GM19238 (cell line): Measurements from ENCODE around the gene CREB3L1.

Experiments used
- DNase-seq: peaks from one replicate; pipeline ENCODE4 v3.0.0; 2011; ENCODE audit warnings: low spot score; ENCODE audit not compliant: insufficient read length

The CREB3L1 gene

DNA sequence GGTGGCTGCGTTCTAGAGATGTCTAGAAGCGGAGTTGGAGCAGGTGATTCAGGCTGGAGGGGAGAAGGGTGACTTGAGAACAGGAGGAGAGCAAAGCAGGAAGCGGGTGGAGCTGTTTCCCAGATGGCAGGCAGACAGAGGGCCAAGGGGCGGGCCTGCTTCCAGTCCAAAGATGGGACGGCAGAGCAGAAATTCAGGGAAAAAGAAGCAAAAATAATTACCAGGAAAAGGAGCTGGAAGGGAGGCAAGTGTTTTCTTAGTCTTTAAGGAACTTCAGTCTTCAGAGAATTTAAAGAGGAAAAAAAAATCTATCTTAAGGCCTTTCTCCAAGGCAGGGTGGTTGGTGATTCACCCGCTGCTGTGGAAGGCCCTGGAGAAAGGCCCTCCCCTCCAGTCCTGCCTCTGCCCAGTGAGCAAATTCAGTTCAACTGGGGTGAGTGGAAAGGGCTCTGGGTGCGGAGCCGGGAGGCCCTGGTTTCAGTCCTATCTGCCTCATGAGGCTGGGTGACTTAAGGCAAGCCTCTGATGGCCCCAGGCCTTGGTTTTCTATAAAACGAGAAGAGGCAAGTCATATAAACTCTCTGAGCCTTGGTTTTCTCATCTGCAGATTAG, 4.5 kb upstream of the CREB3L1 start:
- no peak for DNase-seq

DNA sequence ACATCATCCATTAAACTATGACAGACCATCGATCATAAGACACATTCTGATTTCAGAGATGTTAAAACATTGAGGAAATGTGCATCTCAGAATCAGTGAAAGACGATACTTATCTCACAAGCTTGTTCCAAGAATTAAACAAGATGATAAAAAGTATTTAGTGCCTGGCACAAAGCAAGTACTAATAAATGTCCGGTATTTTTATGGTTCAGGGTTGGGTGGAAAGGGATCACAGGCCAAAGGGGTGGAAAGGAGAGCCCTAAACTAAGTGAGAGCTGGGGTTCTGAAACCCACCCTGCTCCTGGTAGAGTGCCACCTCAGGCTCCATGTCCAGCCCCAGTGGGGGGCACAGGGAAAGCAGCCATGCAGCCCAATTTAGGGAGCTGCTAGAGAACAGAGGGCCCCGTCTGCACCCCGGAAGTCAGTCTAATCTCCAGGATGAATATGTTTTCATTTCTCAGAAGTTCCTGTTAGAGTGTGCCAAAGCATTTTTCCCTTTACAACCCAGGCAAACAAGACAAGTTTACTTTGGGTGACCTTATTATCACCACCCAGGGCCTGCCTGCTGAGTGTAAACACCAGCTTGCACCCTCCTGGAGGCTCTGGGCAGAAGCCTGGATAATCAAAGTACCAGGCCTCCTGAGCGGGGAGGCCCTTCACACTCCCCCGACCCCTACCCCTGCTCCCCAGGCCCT, 3.8 kb upstream of the CREB3L1 start:
- DNase-seq: no peak

DNA sequence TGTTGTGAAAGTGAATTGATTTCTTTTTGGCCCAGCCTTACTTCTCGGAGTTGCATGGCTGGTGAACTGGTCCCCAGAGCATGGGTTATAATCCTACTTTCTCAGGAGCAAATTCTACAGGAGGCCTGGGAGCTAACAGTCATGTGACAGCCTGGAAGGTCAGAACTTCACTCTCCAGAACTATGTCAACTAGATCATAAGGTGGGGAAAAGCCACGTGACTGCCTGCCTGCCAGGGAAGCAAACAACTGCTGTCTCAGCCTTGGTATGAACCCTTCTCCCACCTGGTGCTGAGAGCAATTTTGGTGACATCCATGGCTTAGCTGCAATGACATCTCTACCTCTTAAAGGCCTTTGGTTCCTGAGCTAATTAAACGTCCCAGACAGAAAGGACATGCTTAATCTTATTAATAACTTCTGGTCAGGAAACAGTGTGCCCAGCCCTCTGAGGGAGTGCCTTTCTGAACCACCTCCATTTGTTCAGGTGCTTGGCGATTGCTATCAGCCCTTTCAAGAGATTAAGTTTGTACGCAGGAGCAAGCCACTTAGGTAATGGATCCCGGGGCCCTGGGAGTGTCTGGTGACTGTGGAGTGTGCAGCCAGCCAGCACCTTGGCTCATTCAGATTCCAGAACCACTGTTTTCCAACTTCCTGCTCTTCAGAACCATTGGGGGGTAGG, 1.4 kb upstream of the CREB3L1 start:
- no peak for DNase-seq

DNA sequence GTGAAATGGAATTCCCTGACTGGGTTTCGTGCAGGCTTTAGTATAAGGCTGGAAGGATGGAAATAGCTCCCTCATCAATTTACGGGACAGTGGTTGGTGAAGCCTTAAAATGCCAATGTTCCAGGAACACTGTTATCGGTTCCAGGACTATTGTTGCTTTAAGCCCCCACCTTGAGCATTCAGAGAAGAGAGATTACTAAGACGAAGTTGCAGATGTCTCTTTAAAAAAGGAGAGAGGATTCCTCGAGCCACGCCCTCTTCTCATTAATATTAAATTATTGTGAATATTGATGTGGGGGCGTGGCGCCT, 195 bp upstream of the CREB3L1 start:
- DNase-seq: no peak

DNA sequence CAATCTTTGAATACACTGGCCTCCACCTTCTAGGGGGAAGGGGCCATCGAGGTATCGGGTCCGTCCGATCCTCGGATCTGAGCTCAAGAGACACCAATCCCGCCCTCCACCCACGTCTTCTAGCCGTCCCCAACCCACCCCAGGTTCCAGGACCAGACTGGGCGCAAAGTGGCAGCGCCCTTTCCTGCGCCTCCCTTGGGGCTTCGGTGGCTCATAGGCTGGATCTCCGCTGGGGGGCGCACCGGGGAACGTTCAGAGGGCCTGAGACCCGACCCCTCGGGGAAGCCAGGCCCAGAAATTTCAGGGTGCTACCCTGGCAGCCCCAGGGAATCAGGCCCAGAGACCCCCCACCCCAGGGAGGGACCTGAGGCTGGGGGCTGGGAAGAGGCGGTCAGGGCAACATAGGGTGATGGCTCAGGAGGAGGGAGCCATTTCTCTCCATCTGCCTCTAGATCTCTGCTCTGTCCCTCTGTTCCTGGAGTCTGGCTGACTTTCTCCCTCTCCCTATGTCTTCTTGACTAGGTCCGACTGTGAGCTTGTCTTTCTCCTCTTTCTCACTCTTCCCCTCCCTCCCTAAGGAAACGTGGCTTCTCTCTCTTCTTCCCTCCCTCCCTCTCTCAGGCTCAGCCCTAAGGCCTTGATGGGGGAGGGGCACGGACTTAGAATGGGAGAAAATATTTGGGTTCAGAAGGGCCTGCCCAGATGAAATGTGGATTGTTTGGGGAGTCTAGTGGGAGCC, 1.1 kb downstream of the CREB3L1 start:
- DNase-seq: peak; percentile 44

DNA sequence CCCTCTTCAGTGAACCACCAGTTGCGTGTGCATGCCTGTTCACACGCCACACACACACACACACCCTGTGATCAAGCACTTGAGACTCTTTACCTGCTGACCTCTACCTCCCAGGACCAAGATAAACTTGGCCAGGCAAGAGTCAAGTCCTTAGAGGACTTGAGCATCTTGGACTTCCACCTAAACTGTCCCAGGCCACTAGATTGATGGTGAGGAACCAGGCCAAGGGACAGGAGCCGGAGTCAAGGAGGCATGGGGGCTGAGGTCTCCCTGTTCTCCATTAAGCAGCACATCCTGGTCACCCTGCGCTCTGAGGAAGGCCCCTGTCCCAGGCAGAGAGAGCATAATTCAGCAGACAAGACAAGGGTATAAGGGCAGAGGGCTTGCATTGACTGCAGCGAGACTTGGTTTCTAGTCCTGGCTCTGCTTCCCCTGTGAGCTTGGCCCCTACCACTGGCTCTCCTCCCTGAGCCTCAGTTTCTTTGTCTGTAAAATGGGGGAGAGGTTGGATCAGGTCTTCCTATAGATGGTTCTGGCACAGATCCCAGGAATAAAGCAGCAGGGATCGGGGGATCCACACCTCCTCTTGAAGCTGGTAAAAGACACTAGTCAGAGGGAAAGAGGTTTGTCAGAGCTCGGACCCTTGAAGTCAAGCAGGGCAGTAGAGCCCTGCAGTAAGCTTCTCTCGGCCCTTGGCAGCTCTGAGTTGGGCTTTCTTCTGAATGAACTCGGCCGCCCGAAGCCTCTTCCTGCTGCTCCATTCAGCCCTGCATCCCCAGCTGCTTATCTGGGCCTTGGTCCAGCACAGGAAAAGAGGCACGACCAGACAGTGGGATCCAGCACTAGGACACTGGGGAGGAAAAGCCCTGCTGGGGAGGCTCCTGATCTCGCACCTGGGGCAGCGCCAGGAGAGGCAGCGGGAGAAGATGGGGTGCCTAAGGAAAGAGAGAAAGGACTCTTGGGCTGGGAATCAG, 2.0 kb downstream of the CREB3L1 start:
- DNase-seq: no peak

DNA sequence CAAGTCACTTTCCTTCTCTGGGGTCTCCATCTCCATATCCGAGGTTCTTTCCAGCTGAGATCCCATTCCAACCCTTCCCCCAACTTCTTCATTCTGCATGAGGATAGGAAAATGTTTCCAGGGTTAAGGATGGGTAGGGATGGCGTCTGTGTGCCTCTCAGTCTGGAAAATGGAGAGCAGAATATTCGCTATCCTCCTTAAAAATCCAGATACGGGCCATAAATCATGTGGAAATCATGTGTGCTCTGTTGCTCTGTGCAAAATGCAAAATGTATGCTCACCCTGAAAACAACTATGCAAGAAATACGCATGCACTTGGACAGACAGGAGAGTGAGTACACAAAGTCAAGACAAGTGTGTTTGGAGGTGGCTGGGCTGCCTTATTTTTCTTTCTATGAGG, 3.2 kb downstream of the CREB3L1 start:
- DNase-seq: no peak

DNA sequence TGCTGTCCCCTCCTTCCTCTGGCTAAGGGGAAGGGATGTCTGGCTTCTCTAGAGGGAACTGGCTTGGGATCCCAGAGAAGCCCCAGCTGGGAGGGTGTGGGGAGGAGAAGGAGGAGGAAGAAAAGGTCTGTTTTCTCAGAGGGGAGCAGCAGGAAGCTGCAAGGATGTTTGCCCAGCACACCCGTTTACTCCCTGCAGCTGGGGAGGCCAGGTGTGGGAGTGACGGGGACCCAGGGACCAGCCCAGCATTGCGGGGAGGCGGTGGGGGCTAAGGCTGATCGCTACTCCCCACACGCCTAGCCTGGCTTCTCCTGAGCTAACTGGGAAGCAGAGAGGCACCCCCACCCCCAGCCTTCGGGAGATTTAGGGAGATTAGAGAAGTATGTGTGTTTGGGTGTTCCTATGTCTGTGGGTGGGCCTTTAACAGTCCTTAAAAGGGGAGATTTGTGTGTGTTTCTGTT, 3.9 kb downstream of the CREB3L1 start:
- no peak for DNase-seq

DNA sequence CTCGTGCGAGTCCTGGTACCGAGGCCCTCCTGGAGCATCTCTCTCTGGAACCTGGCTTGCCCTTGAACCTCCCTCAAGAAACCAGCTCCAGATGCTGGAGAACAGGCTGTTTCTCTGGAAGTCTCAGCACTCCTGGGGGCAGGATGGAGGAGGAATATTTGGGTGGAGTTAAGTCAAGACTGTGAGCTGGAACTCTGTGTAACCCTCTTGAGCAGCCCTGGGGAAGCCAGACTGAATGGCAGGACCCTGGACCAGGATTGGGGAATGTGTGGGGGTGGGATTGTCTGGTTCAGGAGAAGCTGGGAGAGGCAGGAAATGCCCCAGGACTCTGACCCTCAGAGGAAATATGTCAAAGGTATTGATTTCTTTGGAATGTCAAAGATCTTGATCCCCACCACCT, 7.7 kb downstream of the CREB3L1 start:
- DNase-seq: no peak

DNA sequence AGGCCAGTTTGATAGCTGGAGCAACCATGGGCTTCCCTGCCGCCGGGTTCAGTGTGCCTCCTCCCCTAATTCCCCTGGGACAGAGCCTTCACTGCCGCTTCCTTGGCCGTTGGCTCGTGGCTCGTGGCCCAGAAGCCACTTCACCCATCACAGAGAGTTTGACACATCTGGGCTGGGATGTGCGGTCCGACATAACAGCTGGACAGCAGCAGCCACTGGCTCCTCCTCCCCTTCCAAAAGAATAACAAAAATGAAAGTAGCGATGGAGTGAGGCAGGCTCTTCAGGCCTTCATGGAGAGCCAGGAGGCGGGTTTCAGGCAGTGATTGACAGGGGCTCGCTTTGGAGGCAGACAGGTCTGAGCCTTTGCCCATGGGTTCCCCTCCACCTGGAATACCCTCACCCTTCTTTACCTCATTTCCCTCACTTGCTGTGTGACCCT, 8.2 kb downstream of the CREB3L1 start:
- DNase-seq: no peak

DNA sequence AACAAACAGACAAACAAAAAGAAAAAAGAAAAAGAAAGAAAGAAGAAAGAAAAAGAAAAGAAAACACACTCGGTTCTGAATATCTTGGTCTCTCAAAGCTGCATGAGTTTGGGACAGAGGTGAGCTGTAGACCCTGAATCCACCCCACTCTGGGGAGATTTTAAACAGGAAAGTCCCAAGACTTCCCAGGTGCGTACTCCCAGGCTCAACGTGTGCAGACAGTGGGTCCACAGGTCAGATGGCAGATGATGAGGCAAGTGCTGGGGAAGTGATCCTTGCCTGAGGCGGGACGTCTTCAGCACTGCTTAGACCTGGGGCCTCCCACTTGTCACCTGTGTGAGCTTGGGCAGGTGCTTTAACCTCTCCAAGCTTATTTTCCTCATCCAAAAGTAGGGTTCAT, 9.3 kb downstream of the CREB3L1 start:
- DNase-seq: no peak

DNA sequence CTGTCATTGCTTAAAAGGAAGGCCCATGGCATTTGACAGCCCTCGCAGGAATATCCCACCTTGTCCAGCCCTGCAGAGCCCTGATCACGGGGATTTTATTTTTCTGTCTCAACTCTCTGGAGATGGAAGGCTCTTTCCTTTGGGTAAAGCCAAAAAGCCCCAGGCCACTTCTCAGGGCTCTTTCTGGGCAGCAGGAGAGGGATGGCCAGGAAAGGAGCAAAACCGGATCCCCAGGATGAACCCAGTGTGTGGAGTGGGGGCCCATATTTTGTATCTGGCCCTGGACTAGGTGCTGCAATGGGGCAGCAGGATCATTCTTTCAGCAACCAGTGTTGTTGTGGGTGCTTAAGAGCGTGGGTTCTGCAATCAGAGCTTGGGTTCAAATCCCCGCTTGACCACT, 11.0 kb downstream of the CREB3L1 start:
- DNase-seq: no peak

DNA sequence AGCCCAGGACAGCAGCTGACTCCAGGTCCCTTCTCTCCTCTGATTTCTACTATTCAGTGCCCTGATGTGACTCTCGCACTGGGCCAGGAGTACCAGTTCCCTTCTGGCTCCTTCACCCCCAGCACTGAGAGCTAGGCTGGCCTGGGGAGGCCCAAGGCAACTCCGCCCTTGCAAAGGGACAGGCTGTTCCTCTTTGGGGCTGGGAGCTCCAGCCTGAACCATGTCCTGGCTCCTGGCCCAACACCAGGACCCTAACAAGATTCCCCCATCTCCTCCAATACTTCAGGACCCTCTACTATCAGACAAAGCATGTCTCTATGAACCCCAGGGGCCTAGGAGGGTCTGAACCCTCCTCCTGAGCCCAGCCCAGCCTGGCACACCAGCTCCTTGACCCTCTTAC, 12.5 kb downstream of the CREB3L1 start:
- DNase-seq: no peak

DNA sequence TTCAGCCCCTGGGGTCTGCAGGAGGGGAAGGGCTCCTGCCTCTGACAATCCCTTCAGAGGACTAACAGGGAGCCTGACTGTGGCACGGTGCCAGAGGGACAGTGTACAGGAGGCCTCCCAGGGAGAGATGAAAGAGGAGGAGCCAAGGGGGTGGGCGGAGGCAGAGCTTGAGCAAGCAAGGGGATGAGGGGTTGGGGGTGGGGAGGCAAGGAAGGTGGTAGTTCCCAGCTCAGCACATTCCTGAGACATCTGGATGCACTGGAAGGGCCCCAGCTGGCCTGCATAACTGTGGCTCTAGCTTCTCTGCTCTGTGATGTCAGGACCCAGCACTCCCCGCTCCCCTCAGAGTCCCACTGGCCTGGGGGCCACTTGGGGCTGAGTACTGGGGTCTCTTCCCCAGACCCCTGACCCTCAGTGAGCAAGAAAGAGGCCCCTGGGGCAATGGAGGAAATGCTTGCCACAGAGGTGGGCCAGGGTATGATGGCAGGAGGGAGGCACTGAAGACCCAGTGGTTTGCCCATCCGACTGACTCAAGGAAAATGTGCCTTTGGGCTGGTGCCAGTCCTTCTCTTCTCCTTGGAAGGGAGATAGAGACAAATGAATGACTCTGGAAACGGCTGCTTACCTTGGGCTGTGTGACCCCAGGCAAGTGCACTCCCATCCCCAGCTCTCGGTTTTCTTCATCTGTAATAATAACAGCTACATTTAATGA, 13.3 kb downstream of the CREB3L1 start:
- DNase-seq: no peak

DNA sequence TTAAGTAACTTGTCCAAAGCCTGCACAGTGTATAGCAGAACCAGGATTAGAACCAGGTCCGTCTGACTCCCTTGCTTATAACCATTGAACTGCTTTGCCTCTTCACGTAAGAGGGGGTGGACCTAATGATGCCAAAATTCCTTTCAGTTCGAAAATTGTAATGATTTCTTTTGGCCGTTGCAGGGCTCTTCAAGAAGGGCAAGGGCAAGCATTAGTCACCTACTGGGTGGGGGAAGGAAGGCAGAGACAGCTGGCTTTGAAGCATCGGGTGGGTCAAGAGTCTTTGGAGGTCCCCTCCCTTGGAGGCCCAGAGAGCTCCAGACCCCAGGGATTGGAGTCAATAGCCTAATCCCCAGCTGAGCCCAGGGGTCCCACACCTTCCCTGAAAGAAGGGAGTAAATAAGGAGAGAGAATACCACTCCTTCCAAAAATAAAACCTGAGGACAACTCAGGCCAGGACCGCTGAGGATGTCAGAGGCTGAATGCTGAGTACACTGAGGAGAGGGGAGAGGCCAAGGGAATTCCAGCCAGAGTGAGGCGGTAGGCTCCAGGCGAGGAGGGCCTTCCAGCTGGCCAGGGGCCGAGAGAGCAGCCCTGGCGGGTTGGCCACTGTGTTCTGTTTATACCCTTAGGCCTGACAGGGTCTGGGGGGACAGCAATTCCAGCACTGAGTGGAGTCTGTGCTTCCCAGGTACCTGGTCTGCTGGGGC, 14.1 kb downstream of the CREB3L1 start:
- no peak for DNase-seq

DNA sequence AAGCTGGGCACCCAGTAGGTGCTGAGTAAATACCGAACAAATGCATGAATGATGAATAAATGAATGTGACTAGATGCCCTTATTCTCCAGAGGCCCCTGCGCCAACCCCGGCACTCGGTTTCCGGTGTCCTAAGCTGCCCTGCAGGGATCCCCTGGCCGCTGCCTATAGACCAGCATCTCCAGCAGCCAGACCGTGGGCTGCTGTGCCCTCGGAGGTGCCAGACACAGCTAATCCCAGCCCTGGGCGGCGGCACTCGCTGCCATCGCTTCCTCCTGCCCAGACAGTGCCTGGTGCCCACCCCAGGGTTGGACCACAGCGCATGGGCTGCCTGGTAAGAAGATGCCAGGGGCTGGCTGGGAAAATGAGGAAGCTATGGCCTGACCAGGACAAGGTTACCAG, 15.6 kb downstream of the CREB3L1 start:
- no peak for DNase-seq

DNA sequence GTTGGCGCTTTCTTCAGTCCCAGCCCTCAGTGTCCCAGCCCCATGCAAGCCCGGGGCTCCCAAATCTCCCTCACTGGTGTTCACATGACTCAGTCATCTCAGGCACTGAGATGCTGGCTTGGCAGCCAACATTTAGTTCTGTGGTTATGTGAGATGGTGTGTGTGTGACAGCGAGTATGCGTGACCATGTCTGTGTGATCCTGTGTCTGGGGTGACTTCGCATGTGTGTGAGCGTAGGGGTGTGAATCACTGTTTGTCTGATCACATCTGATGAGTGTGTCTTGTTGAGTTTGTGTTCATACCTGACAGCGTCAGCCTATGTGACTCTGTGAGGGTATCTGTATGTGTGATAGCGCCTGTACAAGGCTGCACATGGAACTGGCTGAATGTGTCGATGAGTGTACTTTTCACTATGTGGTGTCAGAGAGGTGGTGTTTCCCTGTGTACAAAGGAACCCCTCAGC, 16.2 kb downstream of the CREB3L1 start:
- no peak for DNase-seq

DNA sequence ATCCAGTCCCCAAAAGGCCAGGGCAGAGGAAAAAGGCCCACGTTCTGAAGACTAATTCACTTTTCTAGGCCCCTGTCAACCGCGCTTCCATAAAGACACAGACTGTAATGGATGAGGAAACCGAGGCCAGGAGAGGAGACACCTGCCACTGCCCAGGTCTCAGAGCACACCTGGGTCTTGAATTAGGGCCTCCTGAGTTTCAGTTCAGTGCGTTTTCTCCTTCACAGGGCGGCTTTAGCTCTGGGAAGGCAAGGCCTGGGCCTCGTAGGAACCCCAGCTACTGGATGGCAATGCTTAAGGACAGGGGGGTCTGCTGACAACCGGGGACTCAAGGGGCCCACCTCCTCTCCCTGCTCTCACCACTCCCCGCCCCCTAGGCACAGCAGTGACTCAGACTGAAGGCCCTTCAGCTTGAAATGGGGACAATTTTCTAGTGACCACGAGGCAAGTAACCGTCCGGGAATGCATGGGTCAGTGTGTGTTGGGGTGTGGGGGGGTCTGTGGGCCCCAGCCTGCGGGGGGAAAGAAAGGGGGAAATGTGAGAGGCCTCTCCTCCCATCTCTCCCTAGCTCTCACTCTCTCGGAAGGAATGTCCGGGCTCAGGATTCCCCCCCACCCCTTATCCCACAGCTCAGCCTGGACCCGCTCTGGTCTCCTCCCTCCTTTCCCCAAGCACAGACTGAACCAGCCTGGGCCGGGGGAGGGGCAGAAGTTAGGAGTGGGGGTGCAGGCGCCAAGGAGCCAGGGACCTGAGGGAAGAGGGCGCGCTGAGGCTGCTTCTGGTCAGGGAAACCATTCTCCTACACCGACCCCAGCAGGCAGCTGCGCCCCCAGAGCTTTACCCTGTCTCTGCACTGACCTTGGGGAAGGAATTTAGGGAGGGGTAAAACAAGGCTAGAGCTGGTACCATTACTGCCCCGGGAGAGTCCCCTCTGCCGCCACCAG, 17.2 kb downstream of the CREB3L1 start:
- no peak for DNase-seq
